Breast epithelium (tissue), 4 donors: ENCODE results near the gene PMPCA. TPM values are rescaled to one million over a fixed set of nuclear protein-coding genes. Genes with fewer than 3 reads are reported as not detected.

Experiments used
- DNase-seq, 2 donors: peaks; one replicate each; pipeline ENCODE4 v3.0.0-alpha.2; 2019; ENCODE audit warnings: low spot score in 2 of 2
- H3K27ac ChIP-seq, 2 donors: fragments of 200-600 bp; sonication (generic) in 1 of 2; one replicate each; pipeline ENCODE4 v1.5.1; 2016 to 2019; ENCODE audit warnings: mild to moderate bottlenecking in 1 of 2
- H3K27me3 ChIP-seq, 2 donors: fragments of 200-600 bp; sonication (generic) in 1 of 2; one replicate each; pipeline versions ENCODE4 v1.5.1 to v1.6.0; 2017 to 2019; ENCODE audit warnings: control low read depth in 1 of 2, mild to moderate bottlenecking in 1 of 2
- H3K36me3 ChIP-seq: fragments of 200-600 bp; one replicate; pipeline ENCODE4 v1.5.1; 2019
- H3K4me1 ChIP-seq, 2 donors: fragments of 200-600 bp; sonication (generic); one replicate each; pipeline ENCODE4 v1.5.1; 2016 to 2019; ENCODE audit warnings: control low read depth in 1 of 2
- H3K4me3 ChIP-seq, 3 donors: fragments of 200-600 bp; sonication (generic); 1 replicate in 2 of 3; 2 replicates in 1 of 3; pipeline ENCODE4 v1.5.1; 2016 to 2019; ENCODE audit warnings: mild to moderate bottlenecking in 3 of 3, moderate library complexity in 2 of 3
- H3K9me3 ChIP-seq, 2 donors: fragments of 200-600 bp; sonication (generic) in 1 of 2; one replicate each; pipeline ENCODE4 v1.5.1; 2016 to 2019; ENCODE audit warnings: control low read depth in 1 of 2
- POLR2A ChIP-seq: fragments of 450-650 bp; IDR thresholded peaks from one replicate; pipeline ENCODE4 v1.6.1; 2016; ENCODE audit warnings: antibody characterized with exemption, mild to moderate bottlenecking, moderate library complexity
- POLR2AphosphoS5 ChIP-seq, 3 donors: sonication (generic); formaldehyde crosslinking; IDR thresholded peaks; one replicate each; pipeline ENCODE4 v1.6.1; 2017; ENCODE audit warnings: antibody characterized with exemption in 3 of 3
- intact Hi-C: fragments of 100-400 bp; cut with DNase I; formaldehyde crosslinking; loops from one replicate; pipeline ENCODE4 v1.15.1; 2023; ENCODE audit warnings: low total_unique reads
- total RNA-seq, 3 donors: library from RNA; depleted of rRNA; stranded (reverse); fragments of >200 nt; gene quantifications; one replicate each; pipeline ENCODE4 v1.1.0, GENCODE V29; 2016
- TF ChIP-seq, protein P1 (sequence below), 3 donors: fragments of 450-650 bp; IDR thresholded peaks; one replicate each; pipeline ENCODE4 v1.5.1; 2016 to 2017; ENCODE audit warnings: antibody characterized with exemption in 3 of 3, mild to moderate bottlenecking in 3 of 3, moderate library complexity in 3 of 3

PMPCA gene
- total RNA-seq, 3 donors from 2014 or later, result 31.4 to 37.0 (median 35.1) TPM

DNA sequence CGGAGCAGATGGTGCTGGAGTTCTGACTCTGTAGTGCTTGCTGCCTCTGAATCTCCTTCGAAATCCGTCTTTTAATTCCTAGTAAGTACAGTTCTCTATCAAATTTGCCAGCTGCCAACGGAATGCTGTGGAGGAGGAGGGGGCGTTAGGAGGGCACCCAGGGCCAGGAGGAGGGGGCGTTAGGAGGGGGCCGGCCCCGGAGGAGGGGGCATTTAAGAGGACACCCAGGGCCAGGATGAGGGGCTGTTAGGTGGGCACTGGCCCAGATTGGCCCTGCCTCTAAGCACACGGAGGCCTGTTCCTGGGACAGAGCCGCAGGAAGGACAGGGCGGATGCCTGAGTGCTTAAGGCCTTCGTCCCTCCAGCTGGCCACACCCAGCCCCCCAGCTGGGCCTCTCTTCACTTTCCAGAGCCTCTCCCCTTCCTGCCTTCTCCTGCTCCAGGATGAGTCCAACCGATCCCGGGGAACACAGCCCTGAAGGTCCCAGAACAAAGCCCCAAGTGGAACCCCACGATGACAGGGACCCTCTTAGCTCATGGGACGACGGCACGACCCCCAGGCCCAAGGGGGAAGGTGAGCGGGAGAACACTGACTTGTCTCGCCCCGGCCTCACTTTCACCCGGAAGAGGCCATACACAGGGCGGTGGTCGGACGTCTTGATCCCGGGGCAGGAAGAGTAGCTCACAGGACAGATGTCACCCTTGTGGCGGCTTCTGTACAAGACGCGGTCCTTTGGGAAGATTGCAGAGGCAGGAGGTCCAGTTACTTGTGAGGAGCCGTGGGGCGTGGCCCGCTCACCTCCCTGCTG lies 19.4 kb downstream of the PMPCA start:
- no peak overlapping the region for H3K27ac ChIP-seq
- DNase-seq, result no peak
- TF ChIP-seq, protein P1, sequence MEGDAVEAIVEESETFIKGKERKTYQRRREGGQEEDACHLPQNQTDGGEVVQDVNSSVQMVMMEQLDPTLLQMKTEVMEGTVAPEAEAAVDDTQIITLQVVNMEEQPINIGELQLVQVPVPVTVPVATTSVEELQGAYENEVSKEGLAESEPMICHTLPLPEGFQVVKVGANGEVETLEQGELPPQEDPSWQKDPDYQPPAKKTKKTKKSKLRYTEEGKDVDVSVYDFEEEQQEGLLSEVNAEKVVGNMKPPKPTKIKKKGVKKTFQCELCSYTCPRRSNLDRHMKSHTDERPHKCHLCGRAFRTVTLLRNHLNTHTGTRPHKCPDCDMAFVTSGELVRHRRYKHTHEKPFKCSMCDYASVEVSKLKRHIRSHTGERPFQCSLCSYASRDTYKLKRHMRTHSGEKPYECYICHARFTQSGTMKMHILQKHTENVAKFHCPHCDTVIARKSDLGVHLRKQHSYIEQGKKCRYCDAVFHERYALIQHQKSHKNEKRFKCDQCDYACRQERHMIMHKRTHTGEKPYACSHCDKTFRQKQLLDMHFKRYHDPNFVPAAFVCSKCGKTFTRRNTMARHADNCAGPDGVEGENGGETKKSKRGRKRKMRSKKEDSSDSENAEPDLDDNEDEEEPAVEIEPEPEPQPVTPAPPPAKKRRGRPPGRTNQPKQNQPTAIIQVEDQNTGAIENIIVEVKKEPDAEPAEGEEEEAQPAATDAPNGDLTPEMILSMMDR (IDR thresholded peaks at IDR 0.05), result no peak
- no peak for TF ChIP-seq POLR2AphosphoS5 (IDR thresholded peaks at IDR 0.05)
- no peak for TF ChIP-seq POLR2A
- no peaks in the 10 kb centered on the region for H3K4me1 ChIP-seq
- H3K9me3 ChIP-seq, result no peaks in the 10 kb centered on the region
- no peaks in the 10 kb centered on the region for H3K27me3 ChIP-seq
- intact Hi-C loops, result no loop called here
- no peak overlapping the region for H3K4me3 ChIP-seq
- no peaks in the 10 kb centered on the region for H3K36me3 ChIP-seq

DNA sequence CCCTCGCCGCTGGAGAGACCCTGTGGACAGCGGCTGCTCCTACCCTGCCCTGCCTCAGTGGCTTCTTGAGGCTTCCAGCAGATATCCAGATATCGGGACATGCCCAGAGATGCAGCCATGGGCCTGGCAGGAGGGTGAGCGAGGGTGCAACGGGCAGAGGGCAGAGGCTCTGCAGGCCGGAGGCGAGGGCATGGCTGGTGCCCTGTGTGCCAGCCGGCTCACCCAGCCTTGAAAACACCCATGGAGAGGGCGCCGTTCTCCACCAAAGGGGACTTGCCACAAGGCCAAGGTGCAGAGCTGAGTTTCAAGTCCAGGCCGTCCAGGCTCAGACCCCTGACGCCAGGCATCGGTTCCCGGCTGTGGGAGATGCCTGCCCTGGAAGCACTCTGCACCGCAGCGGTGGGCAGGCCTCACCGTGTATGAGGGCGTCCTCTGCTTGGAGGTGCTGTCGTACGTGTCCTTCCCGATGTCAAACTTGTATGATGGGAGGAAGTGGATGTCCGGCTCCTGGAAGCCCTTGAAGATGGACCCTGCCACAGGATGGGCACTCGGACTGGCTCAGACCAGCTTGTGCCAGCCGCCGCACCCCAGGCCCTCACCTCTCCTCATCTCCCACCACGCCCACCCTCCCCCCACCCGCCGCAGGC lies 20.3 kb downstream of the PMPCA start:
- H3K4me3 ChIP-seq, result no peak overlapping the region
- H3K27ac ChIP-seq, result no peak overlapping the region
- intact Hi-C loops, result no loop called here
- no peak for DNase-seq
- no peaks in the 10 kb centered on the region for H3K4me1 ChIP-seq
- H3K27me3 ChIP-seq, result no peaks in the 10 kb centered on the region
- H3K9me3 ChIP-seq, result no peaks in the 10 kb centered on the region
- TF ChIP-seq POLR2A (no peak), POLR2AphosphoS5 (IDR thresholded peaks at IDR 0.05) (no peak)
- TF ChIP-seq, protein P1 (IDR thresholded peaks at IDR 0.05), result no peak
- H3K36me3 ChIP-seq, result no peaks in the 10 kb centered on the region

DNA sequence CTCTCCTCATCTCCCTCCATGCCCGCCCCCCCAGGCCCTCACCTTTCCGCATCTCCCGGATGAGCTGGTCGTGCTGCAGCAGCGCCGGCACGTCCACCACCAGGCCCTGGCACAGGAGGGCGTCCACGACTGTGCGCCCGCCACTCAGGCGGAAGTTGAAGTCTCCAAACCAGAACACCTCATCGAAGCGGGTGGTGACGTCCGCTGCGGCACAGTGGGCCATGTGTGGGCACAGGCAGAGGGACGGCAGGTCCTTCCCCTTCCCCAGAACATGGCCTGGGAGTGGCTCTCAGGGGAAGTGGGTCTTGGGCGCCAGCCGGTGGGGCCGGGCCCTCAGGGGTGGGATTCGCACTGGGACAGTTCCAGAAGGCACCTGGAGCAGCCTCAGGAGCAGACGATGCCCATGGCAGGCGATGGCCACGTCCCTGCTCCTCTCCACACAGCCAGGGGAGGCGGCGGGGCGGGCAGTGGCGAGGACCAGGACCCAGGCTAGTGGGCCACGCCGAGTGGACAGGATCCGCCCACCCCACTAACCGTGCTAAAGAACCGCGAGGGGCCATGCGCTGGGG lies 21.4 kb downstream of the PMPCA start:
- TF ChIP-seq POLR2A (no peak), POLR2AphosphoS5 (IDR thresholded peaks at IDR 0.05) (no peak)
- TF ChIP-seq, protein P1 (IDR thresholded peaks at IDR 0.05), result no peak
- intact Hi-C loops, result no loop called here
- no peak overlapping the region for H3K4me3 ChIP-seq
- H3K27me3 ChIP-seq, result no peaks in the 10 kb centered on the region
- no peaks in the 10 kb centered on the region for H3K9me3 ChIP-seq
- no peak for DNase-seq
- H3K36me3 ChIP-seq, result no peaks in the 10 kb centered on the region
- H3K27ac ChIP-seq, result no peak overlapping the region
- H3K4me1 ChIP-seq, result peaks cover 0 to 5% of the 10 kb centered on the region in 2 donors

DNA sequence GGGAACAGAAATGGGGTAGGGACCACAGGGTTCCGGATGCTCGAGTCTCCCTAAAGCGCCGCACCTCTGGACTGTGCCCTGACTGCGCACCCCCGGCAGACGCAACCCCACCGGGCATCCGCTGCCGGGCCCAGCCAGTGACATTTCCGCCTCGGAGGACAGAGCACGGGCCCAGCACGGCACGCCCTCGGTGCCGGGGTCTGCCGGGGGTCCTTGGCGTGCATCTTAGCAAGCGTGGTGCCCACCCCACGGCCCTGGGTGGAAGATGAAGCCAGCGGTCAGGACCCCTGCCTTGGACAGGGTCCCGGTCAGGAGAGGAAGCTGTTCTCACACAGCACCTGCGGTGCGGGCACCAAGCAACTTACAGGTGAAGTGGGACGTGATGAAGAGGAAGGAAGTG lies 22.1 kb downstream of the PMPCA start:
- no peaks in the 10 kb centered on the region for H3K36me3 ChIP-seq

More for the DNA sequence above, 22.1 kb downstream of the PMPCA start:
- H3K27me3 ChIP-seq, result no peaks in the 10 kb centered on the region
- no peak overlapping the region for H3K27ac ChIP-seq
- H3K4me3 ChIP-seq, result no peak overlapping the region
- no peaks in the 10 kb centered on the region for H3K9me3 ChIP-seq
- intact Hi-C loops, result no loop called here
- DNase-seq, result no peak
- TF ChIP-seq, protein P1 (IDR thresholded peaks at IDR 0.05), result no peak
- no peak for TF ChIP-seq POLR2A
- peaks cover 0 to 11% of the 10 kb centered on the region in 2 donors for H3K4me1 ChIP-seq
